AG08396 (cell line): Measurements from ENCODE around the gene KDM5D.

Source experiments
- DNase-seq: peaks from one replicate; pipeline ENCODE4 v3.0.0; 2012; ENCODE audit warnings: low spot score, mixed read lengths

KDM5D gene

GRCh38 chrY:19744381-19745378, at the start of gene KDM5D:
KDM5D (minus strand) TSS chrY:19744726; CDS start chrY:19744534, 192 bp downstream.
- DNase-seq = no peak

GRCh38 chrY:19768375-19768774, 23.8 kb upstream of the KDM5D start:
- DNase-seq = no peak

GRCh38 chrY:19743331-19743730, 1.2 kb downstream of the KDM5D start:
- DNase-seq = no peak

- DNase-seq = no peak
Observed at GRCh38 chrY:19742153-19742552, 2.4 kb downstream of the KDM5D start.

GRCh38 chrY:19734425-19734824, 10.1 kb downstream of the KDM5D start:
- DNase-seq = no peak

- DNase-seq = no peak
Observed at GRCh38 chrY:19717950-19718349, 26.6 kb downstream of the KDM5D start.

GRCh38 chrY:19717146-19717545, 27.4 kb downstream of the KDM5D start:
- DNase-seq = no peak

- no peak for DNase-seq
Observed at GRCh38 chrY:19715226-19715625, 29.3 kb downstream of the KDM5D start.

- no peak for DNase-seq
Observed at GRCh38 chrY:19713430-19713829, 31.1 kb downstream of the KDM5D start.

- DNase-seq = no peak
Observed at GRCh38 chrY:19706273-19706672, 38.3 kb downstream of the KDM5D start.

GRCh38 chrY:19698495-19698894, 46.0 kb downstream of the KDM5D start:
- no peak for DNase-seq

- no peak for DNase-seq
Observed at GRCh38 chrY:19680821-19681220, 63.7 kb downstream of the KDM5D start.
